HepG2 (cell line): ENCODE data around the gene ZNF526. TPM values are rescaled to one million over a fixed set of nuclear protein-coding genes. Genes with fewer than 3 reads are reported as not detected.
A peak's percentile ranks its signal among the peaks of the same experiment; 100 is the strongest.

Experiments
- ELF4 ChIP-seq: sonication (generic); formaldehyde crosslinking; IDR thresholded peaks from 2 replicates; pipeline ENCODE4 v1.5.0; 2020; ENCODE audit warnings: missing genetic modification reagents, mild to moderate bottlenecking, moderate library complexity, borderline replicate concordance
- GATA4 ChIP-seq: sonication (generic); IDR thresholded peaks from 2 replicates; pipeline ENCODE4 v1.6.1; 2016; ENCODE audit warnings: antibody characterized with exemption, low read depth, borderline replicate concordance
- ISX ChIP-seq: sonication (generic); formaldehyde crosslinking; conservative IDR thresholded peaks from 2 replicates; pipeline ENCODE4 v1.5.0; 2020; ENCODE audit warnings: missing genetic modification reagents
- MLLT10 ChIP-seq: sonication (generic); formaldehyde crosslinking; IDR thresholded peaks from 2 replicates; pipeline ENCODE4 v1.4.0; 2020; ENCODE audit warnings: missing genetic modification reagents
- MXD1 ChIP-seq: sonication (generic); formaldehyde crosslinking; IDR thresholded peaks from 2 replicates; pipeline ENCODE4 v1.4.0; 2020; ENCODE audit warnings: mild to moderate bottlenecking, missing genetic modification reagents
- NFE2L1 ChIP-seq: sonication (generic); formaldehyde crosslinking; IDR thresholded peaks from 2 replicates; pipeline ENCODE4 v1.4.0; 2020; ENCODE audit warnings: missing genetic modification reagents, mild to moderate bottlenecking, borderline replicate concordance
- POGZ ChIP-seq: sonication (generic); formaldehyde crosslinking; IDR thresholded peaks from 2 replicates; pipeline ENCODE4 v1.4.0; 2020; ENCODE audit warnings: mild to moderate bottlenecking, missing genetic modification reagents
- RFX3 ChIP-seq: IDR thresholded peaks from 2 replicates; pipeline ENCODE4 v1.6.1; 2016; ENCODE audit warnings: missing biosample characterization, missing genetic modification reagents
- SNAPC4 ChIP-seq: sonication (generic); formaldehyde crosslinking; IDR thresholded peaks from 2 replicates; pipeline ENCODE4 v1.4.0; 2020; ENCODE audit warnings: mild to moderate bottlenecking, missing genetic modification reagents
- SPEN ChIP-seq: sonication (generic); formaldehyde crosslinking; IDR thresholded peaks from 2 replicates; pipeline ENCODE4 v1.5.1; 2020; ENCODE audit warnings: low read depth, mild to moderate bottlenecking, missing genetic modification reagents
- STAG1 ChIP-seq: sonication (generic); formaldehyde crosslinking; IDR thresholded peaks from 2 replicates; pipeline ENCODE4 v1.4.0; 2020; ENCODE audit warnings: missing genetic modification reagents
- ZNF101 ChIP-seq: sonication (generic); formaldehyde crosslinking; IDR thresholded peaks from 2 replicates; pipeline ENCODE4 v1.4.0; 2020; ENCODE audit warnings: mild to moderate bottlenecking, low read depth, missing genetic modification reagents, borderline replicate concordance
- ZNF317 ChIP-seq: sonication (generic); formaldehyde crosslinking; IDR thresholded peaks from 2 replicates; pipeline ENCODE4 v1.5.0; 2020; ENCODE audit warnings: mild to moderate bottlenecking, missing genetic modification reagents
- ZNF552 ChIP-seq: sonication (generic); formaldehyde crosslinking; IDR thresholded peaks from 2 replicates; pipeline ENCODE4 v1.9.0; 2022; ENCODE audit warnings: missing genetic modification reagents, mild to moderate bottlenecking, borderline replicate concordance
- ZNF879 ChIP-seq: sonication (generic); formaldehyde crosslinking; IDR thresholded peaks from 2 replicates; pipeline ENCODE4 v1.8.1; 2023; ENCODE audit warnings: missing genetic modification reagents
- ZSCAN5A ChIP-seq: sonication (generic); formaldehyde crosslinking; IDR thresholded peaks from 2 replicates; pipeline ENCODE4 v1.8.0; 2022; ENCODE audit warnings: mild to moderate bottlenecking, missing genetic modification reagents, borderline replicate concordance
- polyA plus RNA-seq, 8 experiments: library from polyadenylated mRNA; depleted of rRNA in 3 of 8; stranded (reverse) in 7 of 8; unstranded in 1 of 8; fragments of >200 nt; fragmentation: Illumina TruSeq in 4 of 8; extraction: Trizol in 4 of 8; gene quantifications; 2 replicates each; pipeline versions ENCODE4 v1.2.1 to v1.2.3, GENCODE V29; 2011 to 2016; ENCODE audit warnings: low read depth in 4 of 8, missing spikeins in 1 of 8, mixed read lengths in 1 of 8; ENCODE audit not compliant: insufficient read depth in 1 of 8
- total RNA-seq, 5 experiments: library from RNA; depleted of rRNA; stranded (reverse); fragments of >200 nt; fragmentation: Illumina TruSeq; extraction: Trizol; gene quantifications; 2 replicates each; pipeline ENCODE4 v1.2.3, GENCODE V29; 2016; ENCODE audit warnings: low read depth in 1 of 5
- TF ChIP-seq, protein P1 (sequence below): sonication (generic); formaldehyde crosslinking; IDR thresholded peaks from 2 replicates; pipeline ENCODE4 v1.9.0; 2022; ENCODE audit warnings: low read depth, missing genetic modification reagents

Gene ZNF526
- total and polyA plus RNA-seq, 2 of the 13 experiments (the other 11 are each of a cell fraction or from before 2014, with no cell fraction given) = 3.3 to 8.4 TPM

DNA sequence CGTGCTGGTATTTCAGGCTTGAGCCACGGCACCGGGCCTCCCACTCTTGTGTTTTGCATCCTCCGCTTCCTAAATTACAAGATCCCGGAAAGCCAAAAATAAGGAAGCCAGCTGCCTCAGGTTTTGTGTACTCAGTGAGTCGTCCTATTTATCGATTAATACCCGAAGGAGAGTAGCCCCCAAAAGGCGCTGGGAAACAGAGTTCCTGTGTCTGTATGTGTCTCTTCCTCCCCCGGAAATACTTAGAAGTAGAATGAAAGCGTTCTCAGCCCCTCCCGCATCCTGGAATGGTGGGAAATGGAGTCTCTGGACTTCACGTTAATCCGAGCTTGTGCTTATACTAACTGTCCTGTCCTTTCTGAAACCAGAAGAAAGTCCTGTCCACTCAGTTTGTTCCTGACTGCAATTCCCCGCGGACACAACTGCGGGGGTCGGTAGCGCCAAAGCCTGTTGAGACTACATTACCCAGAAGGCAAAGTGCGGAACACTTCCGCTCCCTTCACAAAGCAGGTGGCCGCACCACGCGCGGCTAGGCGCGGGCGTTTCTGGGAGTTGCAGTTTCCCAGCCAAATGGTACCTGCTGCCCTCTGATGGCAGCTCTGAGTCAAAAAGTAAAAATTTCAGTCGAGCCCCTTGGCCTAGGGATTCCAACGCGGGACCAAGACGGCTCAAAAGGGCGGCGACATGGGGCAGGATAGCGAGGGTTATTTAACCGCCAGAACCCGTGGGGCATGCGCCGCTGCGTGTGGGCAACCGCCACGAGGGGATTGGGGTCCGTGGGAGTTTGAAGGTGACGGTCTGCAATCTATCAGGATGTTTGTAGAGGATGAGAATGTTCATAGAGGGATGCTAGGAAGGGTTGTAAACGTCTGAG is 24.5 kb downstream of the ZNF526 start (continued):
- TF ChIP-seq NFE2L1 (CRISPR knock-in tag) (no peak), ZNF101 (CRISPR knock-in tag) (no peak), GATA4 (no peak), RFX3 (CRISPR knock-in tag) (no peak), ZNF879 (no peak), ELF4 (CRISPR knock-in tag) (peak; percentile 98), ZNF552 (CRISPR knock-in tag) (0 out of 2 replicates have a peak, but pooled peaks have one; percentile 55), SPEN (CRISPR knock-in tag) (peak; percentile 36; the same call in 1 of the 2 replicates), STAG1 (CRISPR knock-in tag) (peak; percentile 47), ZSCAN5A (no peak), MLLT10 (CRISPR knock-in tag) (no peak), POGZ (CRISPR knock-in tag) (no peak), SNAPC4 (CRISPR knock-in tag) (peak; percentile 51; the same call in 1 of the 2 replicates), MXD1 (CRISPR knock-in tag) (no peak), ISX (no peak), ZNF317 (CRISPR knock-in tag) (no peak)
- TF ChIP-seq, protein P1, sequence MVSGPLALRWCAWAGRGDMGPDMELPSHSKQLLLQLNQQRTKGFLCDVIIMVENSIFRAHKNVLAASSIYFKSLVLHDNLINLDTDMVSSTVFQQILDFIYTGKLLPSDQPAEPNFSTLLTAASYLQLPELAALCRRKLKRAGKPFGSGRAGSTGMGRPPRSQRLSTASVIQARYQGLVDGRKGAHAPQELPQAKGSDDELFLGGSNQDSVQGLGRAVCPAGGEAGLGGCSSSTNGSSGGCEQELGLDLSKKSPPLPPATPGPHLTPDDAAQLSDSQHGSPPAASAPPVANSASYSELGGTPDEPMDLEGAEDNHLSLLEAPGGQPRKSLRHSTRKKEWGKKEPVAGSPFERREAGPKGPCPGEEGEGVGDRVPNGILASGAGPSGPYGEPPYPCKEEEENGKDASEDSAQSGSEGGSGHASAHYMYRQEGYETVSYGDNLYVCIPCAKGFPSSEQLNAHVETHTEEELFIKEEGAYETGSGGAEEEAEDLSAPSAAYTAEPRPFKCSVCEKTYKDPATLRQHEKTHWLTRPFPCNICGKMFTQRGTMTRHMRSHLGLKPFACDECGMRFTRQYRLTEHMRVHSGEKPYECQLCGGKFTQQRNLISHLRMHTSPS (CRISPR knock-in tag) = no peak; the same call in 1 of the 2 replicates
